Measurements from ENCODE around the gene CARD16.

- no peak for TF ChIP-seq CTCF (IDR thresholded peaks at IDR 0.05)
- no peak for TF ChIP-seq POLR2A (IDR thresholded peaks at IDR 0.05)
These were observed 42.0 kb downstream of the CARD16 start for GRCh38 chr11:105003151-105003550.
